RWPE2 (cell line): Measurements from ENCODE around the gene GPATCH8.
A peak's percentile ranks its signal among the peaks of the same experiment; 100 is the strongest.
"Not testable (repeated sequence)": the region's sequence is repeated elsewhere in the genome, so short reads cannot be mapped to it uniquely, and the experiment has no call there.

ENCODE experiments used
- ATAC-seq: fragments of 200-7000 bp; cut with Tn5 transposase; 3 replicates; pipeline ENCODE4 v1.9.1; 2021; ENCODE audit warnings: low read depth
- DNase-seq: peaks from one replicate; pipeline ENCODE4 v3.0.0-alpha.2; 2020; ENCODE audit warnings: low spot score
- H3K27ac ChIP-seq: fragments of 450-650 bp; 2 replicates; pipeline ENCODE4 v1.5.1; 2017; ENCODE audit warnings: mild to moderate bottlenecking; ENCODE audit not compliant: poor library complexity, severe bottlenecking
- H3K27me3 ChIP-seq: fragments of 250-450 bp; sonication (Bioruptor Pico); 2 replicates; pipeline ENCODE4 v1.5.1; 2021; ENCODE audit warnings: mild to moderate bottlenecking, moderate library complexity; ENCODE audit not compliant: insufficient read depth, poor library complexity, severe bottlenecking
- H3K36me3 ChIP-seq: fragments of 250-450 bp; sonication (Bioruptor Pico); 2 replicates; pipeline ENCODE4 v1.5.1; 2020; ENCODE audit warnings: low read depth, mild to moderate bottlenecking, moderate library complexity
- H3K4me1 ChIP-seq: fragments of 250-450 bp; sonication (Bioruptor Pico); 2 replicates; pipeline ENCODE4 v1.5.1; 2021; ENCODE audit warnings: mild to moderate bottlenecking, moderate library complexity; ENCODE audit not compliant: insufficient read depth, poor library complexity, severe bottlenecking
- H3K4me3 ChIP-seq: fragments of 250-450 bp; sonication (Bioruptor Pico); 2 replicates; pipeline ENCODE4 v1.5.1; 2021; ENCODE audit warnings: mild to moderate bottlenecking, moderate library complexity; ENCODE audit not compliant: severe bottlenecking
- H3K9me3 ChIP-seq: fragments of 250-450 bp; sonication (Bioruptor Pico); 2 replicates; pipeline ENCODE4 v1.5.1; 2021; ENCODE audit warnings: mild to moderate bottlenecking, moderate library complexity; ENCODE audit not compliant: severe bottlenecking
- CTCF ChIP-seq: fragments of 450-650 bp; IDR thresholded peaks from one replicate; pipeline ENCODE4 v1.5.1; 2017; ENCODE audit warnings: mild to moderate bottlenecking, moderate library complexity; ENCODE audit not compliant: poor library complexity, severe bottlenecking

GPATCH8 gene

GRCh38 chr17:44523672-44523972 lies 20.4 kb upstream of the GPATCH8 start:
- no peak for DNase-seq
- no peaks in the 10 kb centered on the region for H3K36me3 ChIP-seq
- H3K4me3 ChIP-seq: no peak overlapping the region
- ATAC-seq: no peak
- no peak overlapping the region for H3K27ac ChIP-seq
- no peak for TF ChIP-seq CTCF
- H3K4me1 ChIP-seq: no peaks in the 10 kb centered on the region
- no peaks in the 10 kb centered on the region for H3K27me3 ChIP-seq
- peaks cover 4% of the 10 kb centered on the region for H3K9me3 ChIP-seq

GRCh38 chr17:44522883-44523671 lies 19.9 kb upstream of the GPATCH8 start:
- peaks cover 4% of the 10 kb centered on the region for H3K9me3 ChIP-seq
- H3K27me3 ChIP-seq: no peaks in the 10 kb centered on the region
- ATAC-seq (peak; percentile 84), DNase-seq (no peak)
- no peak overlapping the region for H3K4me3 ChIP-seq
- H3K27ac ChIP-seq: no peak overlapping the region
- peak; percentile 55 for TF ChIP-seq CTCF
- H3K36me3 ChIP-seq: no peaks in the 10 kb centered on the region
- no peaks in the 10 kb centered on the region for H3K4me1 ChIP-seq

GRCh38 chr17:44518032-44518431 lies 14.8 kb upstream of the GPATCH8 start:
- Histone ChIP-seq H3K4me1 (no peaks in the 10 kb centered on the region), H3K27ac (no peak overlapping the region), H3K27me3 (no peaks in the 10 kb centered on the region), H3K9me3 (no peaks in the 10 kb centered on the region), H3K4me3 (no peak overlapping the region), H3K36me3 (no peaks in the 10 kb centered on the region)
- no peak for TF ChIP-seq CTCF
- ATAC-seq (peak; percentile 62; the same call in 1 of the 3 replicates), DNase-seq (no peak)

GRCh38 chr17:44511241-44512134 lies 8.3 kb upstream of the GPATCH8 start:
- H3K27me3 ChIP-seq, H3K4me1 ChIP-seq, H3K4me3 ChIP-seq, H3K9me3 ChIP-seq, DNase-seq, H3K27ac ChIP-seq, H3K36me3 ChIP-seq, ATAC-seq: not testable (repeated sequence)

- not testable (repeated sequence) for H3K27me3 ChIP-seq, H3K4me1 ChIP-seq, ATAC-seq, H3K36me3 ChIP-seq, H3K9me3 ChIP-seq, H3K27ac ChIP-seq, H3K4me3 ChIP-seq, DNase-seq
Observed at GRCh38 chr17:44506939-44507604, 3.9 kb upstream of the GPATCH8 start.
